Stimulated activated CD4-positive, alpha-beta T cell treated with anti-CD3 and anti-CD28 coated beads, Interleukin-1b, Interleukin-23, amount 100 ng/mL, for 4 hours (primary cell): ENCODE measurements around the gene NOS3.
A peak's percentile ranks its signal among the peaks of the same experiment; 100 is the strongest.

Experiments
- DNase-seq, 2 donors: peaks; one replicate each; pipeline ENCODE4 v3.0.0-alpha.2; 2020; ENCODE audit warnings: low read depth in 2 of 2

NOS3 gene

GRCh38 chr7:150952331-150953050, 38.3 kb upstream of the NOS3 start:
- DNase-seq: no peak

GRCh38 chr7:150953061-150953997, 37.5 kb upstream of the NOS3 start:
- no peak for DNase-seq

DNA sequence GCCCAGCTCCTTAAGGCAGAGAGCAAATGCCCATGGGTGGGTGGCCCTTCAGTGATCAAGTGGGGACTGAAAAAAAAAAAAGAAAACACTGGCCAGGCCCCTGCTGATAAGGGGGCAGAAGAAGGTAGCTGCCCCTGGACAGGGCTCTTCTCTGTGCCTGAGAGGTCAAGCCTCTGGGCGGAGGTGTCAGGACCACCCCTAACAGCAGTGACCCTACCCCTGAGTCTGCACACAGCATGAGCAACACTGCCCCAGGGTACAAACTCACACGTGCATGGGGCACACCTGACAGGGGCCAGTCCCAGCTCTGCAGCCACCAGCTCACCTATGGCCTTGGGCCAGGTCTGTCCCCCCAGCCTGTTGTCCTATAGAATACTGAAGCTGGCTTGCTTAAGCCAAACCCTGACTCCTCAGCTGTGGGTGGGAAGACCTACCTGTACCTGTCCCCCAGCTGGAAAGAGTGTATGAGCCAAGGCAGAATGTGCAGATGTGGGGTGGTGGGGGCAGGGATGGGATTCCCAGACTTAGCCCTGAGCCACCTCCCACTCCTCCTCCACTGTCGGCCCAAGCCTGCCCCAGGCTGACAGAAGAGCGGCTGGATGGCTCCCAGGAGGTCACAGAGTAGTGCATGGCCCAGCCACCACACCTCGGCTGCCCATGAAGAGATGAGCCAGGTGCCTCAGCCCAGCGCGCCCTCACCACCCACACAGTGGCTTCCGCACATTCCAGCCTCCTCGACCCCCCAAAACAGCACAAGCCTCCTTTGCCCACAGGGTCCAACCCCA, 36.4 kb upstream of the NOS3 start:
- DNase-seq: no peak

DNA sequence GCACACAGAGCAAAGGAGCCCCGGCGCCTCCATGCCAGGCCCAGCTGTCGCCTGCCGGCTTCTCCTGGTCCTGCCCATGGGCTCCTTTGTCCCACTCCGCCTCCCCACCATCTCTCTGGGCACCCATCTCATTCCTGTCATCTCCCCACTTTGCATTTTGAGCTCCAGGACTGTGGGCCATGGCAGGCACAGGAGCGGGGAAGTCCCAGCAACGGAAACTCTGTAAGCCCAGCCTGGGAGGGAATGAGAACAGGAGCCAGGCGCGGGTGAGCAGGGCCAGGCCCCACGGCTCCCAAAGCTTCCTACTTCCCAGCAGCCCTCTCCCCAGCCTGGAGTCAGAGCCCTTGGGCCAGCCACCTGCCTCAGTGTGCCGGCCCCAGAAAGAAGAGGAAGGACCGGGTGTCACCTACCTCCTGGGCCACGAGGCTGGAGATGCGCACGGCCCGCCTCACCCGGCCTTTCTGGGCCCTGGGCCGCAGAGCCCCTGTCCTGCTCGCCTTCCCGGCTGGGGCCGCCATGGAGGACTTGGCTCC, 35.8 kb upstream of the NOS3 start:
- no peak for DNase-seq

GRCh38 chr7:150955519-150956394, 35.1 kb upstream of the NOS3 start:
- DNase-seq: no peak

GRCh38 chr7:150956395-150957132, 34.3 kb upstream of the NOS3 start:
- no peak for DNase-seq

- no peak for DNase-seq
These were observed 33.4 kb upstream of the NOS3 start for GRCh38 chr7:150957133-150958020.

GRCh38 chr7:150958062-150958552, 32.7 kb upstream of the NOS3 start:
- no peak for DNase-seq

GRCh38 chr7:150958597-150958996, 32.2 kb upstream of the NOS3 start:
- DNase-seq: no peak

- no peak for DNase-seq
These were observed 31.7 kb upstream of the NOS3 start for GRCh38 chr7:150959081-150959480.

GRCh38 chr7:150959739-150960734, 30.8 kb upstream of the NOS3 start:
- DNase-seq: no peak

DNA sequence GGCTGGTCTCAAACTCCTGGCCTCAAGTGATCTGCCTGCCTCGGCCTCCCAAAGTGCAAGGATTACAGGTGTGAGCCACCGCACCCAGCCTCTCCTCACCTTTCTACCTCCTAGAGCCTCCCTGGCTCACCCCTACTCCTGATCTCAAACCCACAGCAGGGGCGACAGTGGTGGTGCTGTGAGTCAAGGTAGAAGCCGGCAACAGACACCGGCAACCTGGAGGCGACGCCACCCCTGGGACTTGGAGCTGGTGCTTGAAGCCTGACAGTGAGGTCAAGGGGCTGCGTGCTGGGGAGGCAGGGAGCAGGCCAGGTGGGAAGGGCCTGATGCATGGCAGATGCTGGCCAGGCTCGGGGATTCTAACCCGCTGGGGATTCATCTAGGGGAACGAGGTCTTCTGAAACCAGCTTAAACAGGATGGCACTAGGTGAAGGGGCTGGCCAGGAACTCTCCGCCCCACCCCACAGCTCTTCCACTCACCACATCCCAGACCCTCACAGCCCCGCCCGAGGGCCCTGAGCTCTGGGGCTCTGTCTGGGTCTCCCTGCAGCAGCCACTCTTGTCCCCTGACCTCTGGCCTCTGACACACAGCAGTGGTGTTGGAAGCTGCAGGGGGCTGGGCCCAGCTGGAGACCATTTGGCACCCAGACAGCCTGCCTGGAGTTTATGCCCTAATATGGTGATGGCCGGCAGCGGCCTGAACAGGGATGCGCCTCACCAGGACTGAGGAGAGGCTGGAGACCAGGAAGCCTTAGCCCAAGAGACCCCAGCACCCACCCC, 29.1 kb upstream of the NOS3 start:
- no peak for DNase-seq

DNA sequence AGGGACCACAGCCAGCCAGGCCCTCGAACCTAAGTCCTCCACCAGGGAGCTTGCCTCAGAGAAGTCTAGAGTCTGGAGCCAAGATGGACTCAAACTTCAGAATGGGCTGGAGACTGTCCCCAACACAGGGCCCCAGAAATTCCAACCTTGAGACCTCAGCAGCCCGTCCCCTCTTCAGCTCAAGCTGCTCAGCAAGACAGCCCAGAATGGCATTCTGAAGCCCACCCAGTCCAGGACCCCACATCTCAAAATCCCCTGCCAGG, 28.6 kb upstream of the NOS3 start:
- no peak for DNase-seq

- peak; percentile 39 to 47 for DNase-seq
These were observed 28.0 kb upstream of the NOS3 start for GRCh38 chr7:150962553-150963399.

DNA sequence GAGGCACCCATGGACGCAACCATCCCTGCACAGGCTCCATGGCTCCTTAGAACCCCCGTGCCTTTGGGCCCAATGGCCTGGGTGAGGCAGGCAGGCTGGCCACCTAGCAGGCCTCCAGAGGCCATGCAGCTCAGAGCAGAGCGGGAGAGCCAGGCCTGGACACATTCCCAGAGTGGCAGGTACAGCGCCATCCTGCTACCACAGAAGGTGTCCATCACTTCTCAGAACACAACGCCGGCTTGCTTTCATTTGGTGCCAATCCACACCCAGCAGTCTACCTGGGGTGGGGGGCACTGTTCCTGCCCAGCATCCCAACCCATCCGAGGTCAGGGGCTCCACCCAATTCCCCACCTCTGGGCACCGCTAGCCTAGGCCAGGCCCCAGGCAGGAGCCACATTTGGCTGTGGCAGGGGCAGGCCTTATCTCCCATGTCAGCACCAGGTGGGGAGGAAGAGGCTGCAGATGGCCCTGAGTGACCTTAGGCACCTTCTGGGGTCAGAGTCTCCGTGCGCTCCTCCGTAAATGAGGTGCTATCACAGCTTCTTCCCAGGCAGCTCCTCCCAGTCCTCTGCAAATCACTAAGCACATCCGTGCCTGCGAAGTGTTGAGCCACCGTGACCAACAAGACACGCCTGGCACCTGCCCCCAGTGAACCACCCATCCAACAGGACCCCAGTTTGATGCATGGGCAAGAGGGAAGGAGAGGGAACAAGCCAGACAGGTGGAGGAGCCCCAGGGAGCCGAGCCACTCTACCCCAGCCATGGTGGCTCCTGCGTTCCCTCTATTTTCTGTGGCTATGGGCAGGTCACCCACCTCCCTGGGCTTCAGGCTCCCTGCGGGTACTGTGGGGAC, 26.9 kb upstream of the NOS3 start:
- DNase-seq: no peak
